Mesenchymal stem cell (in vitro differentiated cells and primary cell): ENCODE measurements around the gene LRP11.

Experiments
- DNase-seq: peaks from one replicate; pipeline ENCODE4 v3.0.0-alpha.2; 2013
- H2AFZ ChIP-seq: one replicate; pipeline ENCODE4 v1.6.1; 2013; ENCODE audit warnings: low read depth, mild to moderate bottlenecking, control low read depth, inconsistent platforms, low read length, moderate library complexity
- H2AK5ac ChIP-seq: 2 replicates; pipeline ENCODE4 v1.6.1; 2013; ENCODE audit warnings: low read length, moderate library complexity, mild to moderate bottlenecking, inconsistent platforms; ENCODE audit not compliant: severe bottlenecking
- H2BK120ac ChIP-seq: one replicate; pipeline ENCODE4 v1.6.1; 2013; ENCODE audit warnings: low read depth, mild to moderate bottlenecking, inconsistent platforms, low read length, moderate library complexity
- H2BK12ac ChIP-seq, 2 experiments: one replicate each; pipeline ENCODE4 v1.6.1; 2013; ENCODE audit warnings: inconsistent platforms in 2 of 2, low read length in 2 of 2, mild to moderate bottlenecking in 2 of 2, moderate library complexity in 2 of 2, control low read depth in 1 of 2
- H2BK15ac ChIP-seq: one replicate; pipeline ENCODE4 v1.6.1; 2013; ENCODE audit warnings: mild to moderate bottlenecking, low read depth, inconsistent platforms; ENCODE audit not compliant: poor library complexity, severe bottlenecking
- H2BK5ac ChIP-seq: 2 replicates; pipeline ENCODE4 v1.6.1; 2013; ENCODE audit warnings: low read depth, mild to moderate bottlenecking, low read length, control low read depth, inconsistent platforms; ENCODE audit not compliant: poor library complexity, severe bottlenecking
- H3K14ac ChIP-seq, 2 experiments: one replicate each; pipeline ENCODE4 v1.6.1; 2013; ENCODE audit warnings: inconsistent platforms in 2 of 2, low read length in 2 of 2, control low read depth in 1 of 2, mild to moderate bottlenecking in 1 of 2, moderate library complexity in 1 of 2
- H3K18ac ChIP-seq, 2 experiments: one replicate each; pipeline ENCODE4 v1.6.1; 2013; ENCODE audit warnings: inconsistent platforms in 2 of 2, low read length in 2 of 2, control low read depth in 1 of 2, low read depth in 1 of 2, mild to moderate bottlenecking in 1 of 2
- H3K23ac ChIP-seq, 2 experiments: one replicate each; pipeline ENCODE4 v1.6.1; 2013; ENCODE audit warnings: inconsistent platforms in 2 of 2, low read length in 2 of 2, mild to moderate bottlenecking in 2 of 2, moderate library complexity in 2 of 2, control low read depth in 1 of 2
- H3K27ac ChIP-seq: 2 replicates; pipeline ENCODE4 v1.5.1; 2013; ENCODE audit warnings: mild to moderate bottlenecking, moderate library complexity, low read length, control low read depth, inconsistent platforms; ENCODE audit not compliant: poor library complexity, severe bottlenecking
- H3K27me3 ChIP-seq, 2 experiments: 2 replicates each; pipeline versions ENCODE4 v1.6.1 to v1.7.0; 2013; ENCODE audit warnings: low read length in 2 of 2, mild to moderate bottlenecking in 2 of 2, moderate library complexity in 2 of 2, control low read depth in 1 of 2, inconsistent platforms in 1 of 2; ENCODE audit not compliant: control insufficient read depth in 1 of 2, insufficient read depth in 1 of 2
- H3K36me3 ChIP-seq, 2 experiments: 2 replicates each; pipeline versions ENCODE4 v1.6.1 to v1.7.0; 2013; ENCODE audit warnings: low read length in 2 of 2, control low read depth in 1 of 2, inconsistent platforms in 1 of 2, low read depth in 1 of 2, mild to moderate bottlenecking in 1 of 2; ENCODE audit not compliant: insufficient read depth in 2 of 2, control insufficient read depth in 1 of 2
- H3K4ac ChIP-seq, 2 experiments: one replicate each; pipeline ENCODE4 v1.6.1; 2013; ENCODE audit warnings: inconsistent platforms in 2 of 2, low read length in 2 of 2, mild to moderate bottlenecking in 2 of 2, moderate library complexity in 2 of 2, control low read depth in 1 of 2, low read depth in 1 of 2
- H3K4me1 ChIP-seq: 2 replicates; pipeline ENCODE4 v1.6.1; 2013; ENCODE audit warnings: low read depth, low read length, control low read depth; ENCODE audit not compliant: control insufficient read depth, insufficient read depth
- H3K4me2 ChIP-seq: 2 replicates; pipeline ENCODE4 v1.6.1; 2013; ENCODE audit warnings: low read length, mild to moderate bottlenecking, inconsistent platforms; ENCODE audit not compliant: poor library complexity, severe bottlenecking
- H3K4me3 ChIP-seq, 2 experiments: 2 replicates each; pipeline versions ENCODE4 v1.5.1 to v1.7.0; 2013; ENCODE audit warnings: low read length in 2 of 2, mild to moderate bottlenecking in 2 of 2, control low read depth in 1 of 2, low read depth in 1 of 2; ENCODE audit not compliant: insufficient read depth in 1 of 2
- H3K79me1 ChIP-seq: replicated peaks from 2 replicates; pipeline ENCODE4 v1.6.1; 2013; ENCODE audit warnings: mild to moderate bottlenecking, control low read depth, low read length, inconsistent platforms; ENCODE audit not compliant: poor library complexity, severe bottlenecking
- H3K9ac ChIP-seq: 2 replicates; pipeline ENCODE4 v1.7.0; 2013; ENCODE audit warnings: mild to moderate bottlenecking, low read length, moderate library complexity
- H3K9me3 ChIP-seq: 2 replicates; pipeline ENCODE4 v1.7.0; 2013; ENCODE audit warnings: mild to moderate bottlenecking, low read length; ENCODE audit not compliant: control insufficient read depth
- H4K8ac ChIP-seq: one replicate; pipeline ENCODE4 v1.6.1; 2013; ENCODE audit warnings: inconsistent platforms, mild to moderate bottlenecking, low read length, moderate library complexity
- H4K91ac ChIP-seq: one replicate; pipeline ENCODE4 v1.6.1; 2013; ENCODE audit warnings: mild to moderate bottlenecking, low read length, inconsistent platforms
- WGBS: methylation state at CpG from one replicate; pipeline ENCODE4 v1.1.7; 2013; ENCODE audit warnings: mixed read lengths; 5-methylcytosine and 5-hydroxymethylcytosine counted together

LRP11 gene

DNA sequence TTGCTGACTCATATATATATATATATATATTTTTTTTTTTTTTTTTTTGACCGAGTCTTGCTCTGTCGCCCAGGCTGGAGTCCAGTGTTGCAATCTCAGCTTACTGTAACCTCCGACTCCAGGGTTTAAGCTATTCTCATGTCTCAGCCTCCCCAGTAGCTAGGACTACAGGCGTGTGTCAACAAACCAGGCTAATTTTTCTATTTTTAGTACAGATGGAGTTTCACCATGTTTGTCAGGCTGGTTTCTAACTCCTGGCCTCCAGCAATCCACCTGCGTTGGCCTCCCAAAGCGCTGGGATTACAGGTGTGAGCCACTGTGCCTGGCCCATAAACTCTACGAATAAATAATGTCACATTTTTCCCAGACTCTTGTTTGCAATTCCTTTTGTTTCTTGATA is 4.8 kb downstream of the LRP11 start:
- Histone ChIP-seq H3K14ac (no peak overlapping the region), H2BK15ac (no peak overlapping the region), H3K79me1 (peaks cover 22% of the 10 kb centered on the region), H3K23ac (no peak overlapping the region), H3K18ac (no peak overlapping the region), H2AK5ac (no peak overlapping the region), H2BK5ac (no peak overlapping the region), H3K27ac (no peak overlapping the region), H2AFZ (no peak overlapping the region), H2BK120ac (no peak overlapping the region), H3K9ac (peak overlapping the region; percentile 42), H3K36me3 (no peaks in the 10 kb centered on the region), H3K4me3 (no peak overlapping the region), H3K9me3 (no peaks in the 10 kb centered on the region), H3K27me3 (no peaks in the 10 kb centered on the region), H4K91ac (no peak overlapping the region), H3K4me1 (peaks cover 16% of the 10 kb centered on the region), H3K4ac (no peak overlapping the region), H2BK12ac (no peak overlapping the region), H4K8ac (no peak overlapping the region), H3K4me2 (no peak overlapping the region)
- peak; percentile 98 for DNase-seq
- 78% methylated on average over 3 of the region's 7 CpGs for WGBS

GRCh38 chr6:149857541-149857940 is 6.6 kb downstream of the LRP11 start:
- Histone ChIP-seq H3K14ac (no peak overlapping the region), H3K4ac (no peak overlapping the region), H2BK15ac (no peak overlapping the region), H3K4me1 (peaks cover 18% of the 10 kb centered on the region), H3K79me1 (peaks cover 22% of the 10 kb centered on the region), H3K18ac (peak overlapping the region in 1 of 2 experiments; percentile 18), H3K27ac (no peak overlapping the region), H2AK5ac (no peak overlapping the region), H2AFZ (no peak overlapping the region), H4K8ac (no peak overlapping the region), H3K9me3 (no peaks in the 10 kb centered on the region), H3K9ac (no peak overlapping the region), H2BK12ac (no peak overlapping the region), H3K4me2 (no peak overlapping the region), H2BK5ac (no peak overlapping the region), H2BK120ac (no peak overlapping the region), H3K23ac (no peak overlapping the region), H3K27me3 (no peaks in the 10 kb centered on the region), H3K4me3 (no peak overlapping the region), H4K91ac (no peak overlapping the region), H3K36me3 (peaks cover 0 to 3% of the 10 kb centered on the region in 2 experiments)
- no peak for DNase-seq
- WGBS, result 95% methylated on average over 4 of the region's 5 CpGs

- no peak overlapping the region for H2AFZ ChIP-seq
- peak overlapping the region; percentile 83 to 86 for H3K18ac ChIP-seq
- no peaks in the 10 kb centered on the region for H3K9me3 ChIP-seq
- H3K4me3 ChIP-seq, result no peak overlapping the region
- 88% methylated on average over 6 of the region's 10 CpGs for WGBS
- peak; percentile 30 for DNase-seq
- H3K4ac ChIP-seq, result peak overlapping the region in 1 of 2 experiments; percentile 45
- peak overlapping the region; percentile 76 for H4K8ac ChIP-seq
- no peak overlapping the region for H3K23ac ChIP-seq
- peak overlapping the region in 1 of 2 experiments; percentile 19 for H3K14ac ChIP-seq
- H3K36me3 ChIP-seq, result peaks cover 0 to 11% of the 10 kb centered on the region in 2 experiments
- H2BK15ac ChIP-seq, result peak overlapping the region; percentile 96
- peak overlapping the region; percentile 23 to 88 for H2BK12ac ChIP-seq
- peak overlapping the region; percentile 94 for H4K91ac ChIP-seq
- H3K4me2 ChIP-seq, result no peak overlapping the region
- peak overlapping the region; percentile 60 for H3K27ac ChIP-seq
- H3K9ac ChIP-seq, result peak overlapping the region; percentile 67
- peaks cover 18% of the 10 kb centered on the region for H3K79me1 ChIP-seq
- no peak overlapping the region for H2BK120ac ChIP-seq
- peak overlapping the region; percentile 64 for H2AK5ac ChIP-seq
- no peak overlapping the region for H2BK5ac ChIP-seq
- no peaks in the 10 kb centered on the region for H3K27me3 ChIP-seq
- H3K4me1 ChIP-seq, result peaks cover 15% of the 10 kb centered on the region
These were observed 7.7 kb downstream of the LRP11 start for GRCh38 chr6:149856256-149856994.

DNA sequence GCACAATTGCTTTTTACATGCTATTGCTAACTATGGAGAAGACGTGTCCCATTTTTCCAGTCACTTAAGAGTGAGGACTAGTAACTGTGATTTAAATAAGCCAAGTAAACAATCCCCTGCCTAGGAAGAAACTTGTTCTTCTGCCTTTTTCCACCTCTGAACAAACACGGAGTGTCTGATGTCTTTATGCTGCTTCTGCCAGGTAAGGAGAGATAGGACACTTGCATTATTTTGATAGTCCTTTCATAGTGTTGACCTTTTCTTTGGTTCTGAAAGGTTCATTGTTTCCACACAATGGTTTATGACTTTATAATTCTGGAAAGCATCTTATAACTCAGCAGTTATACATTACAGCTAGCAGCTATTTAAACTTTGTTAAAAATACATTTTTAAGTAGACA is 8.4 kb downstream of the LRP11 start:
- WGBS, result no CpG with 5 or more reads among the region's 2 CpGs
- peak overlapping the region; percentile 67 for H3K9ac ChIP-seq
- no peak overlapping the region for H2BK5ac ChIP-seq
- no peak overlapping the region for H3K14ac ChIP-seq
- peak overlapping the region; percentile 35 for H3K4me2 ChIP-seq
- H2AK5ac ChIP-seq, result no peak overlapping the region
- H3K4me1 ChIP-seq, result peaks cover 12% of the 10 kb centered on the region
- H4K91ac ChIP-seq, result no peak overlapping the region
- H2BK15ac ChIP-seq, result no peak overlapping the region
- H3K4ac ChIP-seq, result peak overlapping the region; percentile 9 to 40
- H2BK120ac ChIP-seq, result peak overlapping the region; percentile 1
- peaks cover 12% of the 10 kb centered on the region for H3K79me1 ChIP-seq
- peak overlapping the region in 1 of 2 experiments; percentile 66 for H2BK12ac ChIP-seq
- H3K9me3 ChIP-seq, result no peaks in the 10 kb centered on the region
- no peak overlapping the region for H4K8ac ChIP-seq
- no peak overlapping the region for H3K18ac ChIP-seq
- peaks cover 0 to 16% of the 10 kb centered on the region in 2 experiments for H3K36me3 ChIP-seq
- peak overlapping the region; percentile 90 for H3K27ac ChIP-seq
- H3K23ac ChIP-seq, result no peak overlapping the region
- no peaks in the 10 kb centered on the region for H3K27me3 ChIP-seq
- H3K4me3 ChIP-seq, result no peak overlapping the region
- H2AFZ ChIP-seq, result no peak overlapping the region
- DNase-seq, result no peak
